NT2/D1 (cell line): ENCODE results near the gene CHRNA9.
"Not testable (repeated sequence)": the region's sequence is repeated elsewhere in the genome, so short reads cannot be mapped to it uniquely, and the experiment has no call there.

Experiments
- DNase-seq: peaks from one replicate; pipeline ENCODE4 v3.0.0-alpha.2; 2011; ENCODE audit warnings: low read depth, low spot score
- H3K27me3 ChIP-seq: 2 replicates; pipeline ENCODE4 v1.6.0; 2011; ENCODE audit warnings: mild to moderate bottlenecking; ENCODE audit not compliant: insufficient read length, insufficient read depth
- H3K36me3 ChIP-seq: 2 replicates; pipeline ENCODE4 v1.6.1; 2011; ENCODE audit warnings: mild to moderate bottlenecking, low read length, mixed read lengths; ENCODE audit not compliant: insufficient read depth, insufficient read length
- H3K4me1 ChIP-seq: 2 replicates; pipeline ENCODE4 v1.5.1; 2011; ENCODE audit not compliant: insufficient read depth, insufficient read length
- H3K4me3 ChIP-seq: 2 replicates; pipeline ENCODE4 v1.5.1; 2011; ENCODE audit warnings: low read depth; ENCODE audit not compliant: insufficient read length
- H3K9ac ChIP-seq: 2 replicates; pipeline ENCODE4 v1.6.0; 2011; ENCODE audit warnings: low read depth; ENCODE audit not compliant: insufficient read length
- H3K9me3 ChIP-seq: 2 replicates; pipeline ENCODE4 v1.5.1; 2011; ENCODE audit warnings: mild to moderate bottlenecking, low read length; ENCODE audit not compliant: insufficient read depth
- SUZ12 ChIP-seq: IDR thresholded peaks from 2 replicates; pipeline ENCODE4 v1.6.1; 2011; ENCODE audit not compliant: insufficient read length, insufficient read depth; ENCODE audit errors: extremely low read depth
- YY1 ChIP-seq: IDR thresholded peaks from 2 replicates; pipeline ENCODE4 v1.6.1; 2011; ENCODE audit not compliant: insufficient read length, insufficient read depth
- ZNF274 ChIP-seq: IDR thresholded peaks from 2 replicates; pipeline ENCODE4 v1.6.1; 2011; ENCODE audit warnings: mild to moderate bottlenecking, low read depth, low read length

CHRNA9 gene

GRCh38 chr4:40375095-40375494 is 40.0 kb downstream of the CHRNA9 start:
- Histone ChIP-seq H3K9ac (no peak overlapping the region), H3K9me3 (no peaks in the 10 kb centered on the region), H3K4me3 (no peak overlapping the region), H3K27me3 (no peaks in the 10 kb centered on the region), H3K36me3 (no peaks in the 10 kb centered on the region), H3K4me1 (peaks cover 6% of the 10 kb centered on the region)
- TF ChIP-seq SUZ12: no peak
- TF ChIP-seq ZNF274: no peak
- TF ChIP-seq YY1: no peak
- no peak for DNase-seq

- Histone ChIP-seq H3K4me3 (no peak overlapping the region), H3K9ac (no peak overlapping the region), H3K4me1 (peaks cover 6% of the 10 kb centered on the region), H3K27me3 (no peaks in the 10 kb centered on the region), H3K36me3 (no peaks in the 10 kb centered on the region), H3K9me3 (no peaks in the 10 kb centered on the region)
- no peak for TF ChIP-seq ZNF274
- no peak for DNase-seq
Measured at GRCh38 chr4:40375620-40376019, 40.5 kb downstream of the CHRNA9 start.

GRCh38 chr4:40377512-40378365 is 42.6 kb downstream of the CHRNA9 start:
- no peak for DNase-seq

GRCh38 chr4:40378619-40379018 is 43.5 kb downstream of the CHRNA9 start:
- peaks cover 6% of the 10 kb centered on the region for H3K4me1 ChIP-seq
- TF ChIP-seq ZNF274: no peak
- H3K36me3 ChIP-seq: no peaks in the 10 kb centered on the region
- H3K4me3 ChIP-seq: no peak overlapping the region
- H3K27me3 ChIP-seq: no peaks in the 10 kb centered on the region
- no peak overlapping the region for H3K9ac ChIP-seq
- no peaks in the 10 kb centered on the region for H3K9me3 ChIP-seq
- no peak for DNase-seq

More at GRCh38 chr4:40377512-40378365, 42.6 kb downstream of the CHRNA9 start:
- TF ChIP-seq YY1 (no peak), SUZ12 (no peak), ZNF274 (no peak)
- no peaks in the 10 kb centered on the region for H3K9me3 ChIP-seq
- peaks cover 6% of the 10 kb centered on the region for H3K4me1 ChIP-seq
- H3K9ac ChIP-seq: no peak overlapping the region
- no peak overlapping the region for H3K4me3 ChIP-seq
- H3K36me3 ChIP-seq: no peaks in the 10 kb centered on the region
- H3K27me3 ChIP-seq: no peaks in the 10 kb centered on the region

- no peak for DNase-seq
- Histone ChIP-seq H3K4me3 (no peak overlapping the region), H3K36me3 (no peaks in the 10 kb centered on the region), H3K27me3 (no peaks in the 10 kb centered on the region), H3K9ac (no peak overlapping the region), H3K9me3 (no peaks in the 10 kb centered on the region), H3K4me1 (peaks cover 6% of the 10 kb centered on the region)
- TF ChIP-seq ZNF274: no peak
- TF ChIP-seq SUZ12: no peak
- TF ChIP-seq YY1: no peak
Measured at GRCh38 chr4:40379248-40379647, 44.1 kb downstream of the CHRNA9 start.

- H3K4me1 ChIP-seq: peaks cover 6% of the 10 kb centered on the region
- H3K27me3 ChIP-seq: no peaks in the 10 kb centered on the region
- H3K9ac ChIP-seq: no peak overlapping the region
- H3K9me3 ChIP-seq: no peaks in the 10 kb centered on the region
- no peaks in the 10 kb centered on the region for H3K36me3 ChIP-seq
- no peak overlapping the region for H3K4me3 ChIP-seq
- no peak for TF ChIP-seq YY1
- no peak for TF ChIP-seq SUZ12
- no peak for TF ChIP-seq ZNF274
- no peak for DNase-seq
Measured at GRCh38 chr4:40380647-40381046, 45.5 kb downstream of the CHRNA9 start.

GRCh38 chr4:40388239-40388638 is 53.1 kb downstream of the CHRNA9 start:
- no peaks in the 10 kb centered on the region for H3K36me3 ChIP-seq
- no peak for DNase-seq
- H3K27me3 ChIP-seq: no peaks in the 10 kb centered on the region
- TF ChIP-seq ZNF274 (no peak), YY1 (no peak), SUZ12 (no peak)
- H3K4me3 ChIP-seq: no peak overlapping the region
- no peak overlapping the region for H3K9ac ChIP-seq
- H3K4me1 ChIP-seq: peaks cover 3% of the 10 kb centered on the region
- H3K9me3 ChIP-seq: no peaks in the 10 kb centered on the region

GRCh38 chr4:40389986-40390385 is 54.9 kb downstream of the CHRNA9 start:
- Histone ChIP-seq H3K27me3 (no peaks in the 10 kb centered on the region), H3K4me1 (peaks cover 3% of the 10 kb centered on the region), H3K4me3 (no peak overlapping the region), H3K36me3 (no peaks in the 10 kb centered on the region), H3K9me3 (no peaks in the 10 kb centered on the region), H3K9ac (no peak overlapping the region)
- TF ChIP-seq SUZ12 (no peak), YY1 (no peak), ZNF274 (no peak)
- no peak for DNase-seq

- H3K4me1 ChIP-seq, H3K9ac ChIP-seq, H3K9me3 ChIP-seq, H3K36me3 ChIP-seq, H3K4me3 ChIP-seq, DNase-seq, H3K27me3 ChIP-seq: not testable (repeated sequence)
Measured at GRCh38 chr4:40392241-40392640, 57.1 kb downstream of the CHRNA9 start.
